HepG2 (cell line): ENCODE results near the gene DCTN3. TPM values are rescaled to one million over a fixed set of nuclear protein-coding genes. Genes with fewer than 3 reads are reported as not detected.

Experiments
- CBX2 ChIP-seq, 2 experiments: fragments of 200-600 bp in 1 of 2; sonication (generic); formaldehyde crosslinking in 1 of 2; IDR thresholded peaks; 2 replicates each; pipeline versions ENCODE4 v1.7.0 to v1.8.1; 2018 to 2022; ENCODE audit warnings: low read depth in 2 of 2, low read length in 1 of 2, mild to moderate bottlenecking in 1 of 2, missing genetic modification reagents in 1 of 2
- KAT8 ChIP-seq: IDR thresholded peaks from 2 replicates; pipeline ENCODE4 v1.6.1; 2016; ENCODE audit warnings: missing genetic modification reagents, missing compliant biosample characterization
- MED8 ChIP-seq: sonication (generic); formaldehyde crosslinking; IDR thresholded peaks from 2 replicates; pipeline ENCODE4 v1.8.1; 2023; ENCODE audit warnings: mild to moderate bottlenecking, missing genetic modification reagents; ENCODE audit not compliant: insufficient replicate concordance
- MTA3 ChIP-seq: sonication (generic); formaldehyde crosslinking; IDR thresholded peaks from 2 replicates; pipeline ENCODE4 v1.4.0; 2020; ENCODE audit warnings: missing genetic modification reagents
- TRIM24 ChIP-seq: sonication (generic); formaldehyde crosslinking; IDR thresholded peaks from 2 replicates; pipeline ENCODE4 v1.8.0; 2022; ENCODE audit warnings: mild to moderate bottlenecking, missing genetic modification reagents
- ZBTB8A ChIP-seq: sonication (generic); formaldehyde crosslinking; IDR thresholded peaks from 2 replicates; pipeline ENCODE4 v1.4.0; 2020; ENCODE audit warnings: mild to moderate bottlenecking, low read depth, missing genetic modification reagents, borderline replicate concordance
- ZNF33B ChIP-seq: sonication (generic); formaldehyde crosslinking; IDR thresholded peaks from 2 replicates; pipeline ENCODE4 v1.5.1; 2020; ENCODE audit warnings: mild to moderate bottlenecking, missing genetic modification reagents
- ZSCAN29 ChIP-seq: sonication (generic); formaldehyde crosslinking; conservative IDR thresholded peaks from 2 replicates; pipeline ENCODE4 v1.4.0; 2020; ENCODE audit warnings: mild to moderate bottlenecking, missing genetic modification reagents
- polyA plus RNA-seq, 8 experiments: library from polyadenylated mRNA; depleted of rRNA in 3 of 8; stranded (reverse) in 7 of 8; unstranded in 1 of 8; fragments of >200 nt; fragmentation: Illumina TruSeq in 4 of 8; extraction: Trizol in 4 of 8; gene quantifications; 2 replicates each; pipeline versions ENCODE4 v1.2.1 to v1.2.3, GENCODE V29; 2011 to 2016; ENCODE audit warnings: low read depth in 4 of 8, missing spikeins in 1 of 8, mixed read lengths in 1 of 8; ENCODE audit not compliant: insufficient read depth in 1 of 8
- total RNA-seq, 5 experiments: library from RNA; depleted of rRNA; stranded (reverse); fragments of >200 nt; fragmentation: Illumina TruSeq; extraction: Trizol; gene quantifications; 2 replicates each; pipeline ENCODE4 v1.2.3, GENCODE V29; 2016; ENCODE audit warnings: low read depth in 1 of 5
- TF ChIP-seq, protein P1 (sequence below), 2 experiments: fragments of 450-650 bp in 1 of 2; sonication (generic) in 1 of 2; formaldehyde crosslinking in 1 of 2; IDR thresholded peaks; 2 replicates each; pipeline versions ENCODE4 v1.6.1 to v1.8.0; 2016 to 2022; ENCODE audit warnings: antibody characterized with exemption in 1 of 2, mild to moderate bottlenecking in 1 of 2, missing genetic modification reagents in 1 of 2
- TF ChIP-seq, protein P2 (sequence below): sonication (generic); formaldehyde crosslinking; conservative IDR thresholded peaks from 2 replicates; pipeline ENCODE4 v1.5.0; 2020; ENCODE audit warnings: missing genetic modification reagents
- TF ChIP-seq, protein P3 (sequence below): sonication (generic); formaldehyde crosslinking; IDR thresholded peaks from 2 replicates; pipeline ENCODE4 v1.8.0; 2022; ENCODE audit warnings: missing genetic modification reagents, mild to moderate bottlenecking, borderline replicate concordance
- TF ChIP-seq, protein P4 (sequence below): sonication (generic); formaldehyde crosslinking; IDR thresholded peaks from 2 replicates; pipeline ENCODE4; 2020; ENCODE audit warnings: missing genetic modification reagents, mild to moderate bottlenecking, borderline replicate concordance

Gene DCTN3
- total and polyA plus RNA-seq, 2 of the 13 experiments (the other 11 are each of a cell fraction or from before 2014, with no cell fraction given): 27.4 to 34.5 TPM

DNA sequence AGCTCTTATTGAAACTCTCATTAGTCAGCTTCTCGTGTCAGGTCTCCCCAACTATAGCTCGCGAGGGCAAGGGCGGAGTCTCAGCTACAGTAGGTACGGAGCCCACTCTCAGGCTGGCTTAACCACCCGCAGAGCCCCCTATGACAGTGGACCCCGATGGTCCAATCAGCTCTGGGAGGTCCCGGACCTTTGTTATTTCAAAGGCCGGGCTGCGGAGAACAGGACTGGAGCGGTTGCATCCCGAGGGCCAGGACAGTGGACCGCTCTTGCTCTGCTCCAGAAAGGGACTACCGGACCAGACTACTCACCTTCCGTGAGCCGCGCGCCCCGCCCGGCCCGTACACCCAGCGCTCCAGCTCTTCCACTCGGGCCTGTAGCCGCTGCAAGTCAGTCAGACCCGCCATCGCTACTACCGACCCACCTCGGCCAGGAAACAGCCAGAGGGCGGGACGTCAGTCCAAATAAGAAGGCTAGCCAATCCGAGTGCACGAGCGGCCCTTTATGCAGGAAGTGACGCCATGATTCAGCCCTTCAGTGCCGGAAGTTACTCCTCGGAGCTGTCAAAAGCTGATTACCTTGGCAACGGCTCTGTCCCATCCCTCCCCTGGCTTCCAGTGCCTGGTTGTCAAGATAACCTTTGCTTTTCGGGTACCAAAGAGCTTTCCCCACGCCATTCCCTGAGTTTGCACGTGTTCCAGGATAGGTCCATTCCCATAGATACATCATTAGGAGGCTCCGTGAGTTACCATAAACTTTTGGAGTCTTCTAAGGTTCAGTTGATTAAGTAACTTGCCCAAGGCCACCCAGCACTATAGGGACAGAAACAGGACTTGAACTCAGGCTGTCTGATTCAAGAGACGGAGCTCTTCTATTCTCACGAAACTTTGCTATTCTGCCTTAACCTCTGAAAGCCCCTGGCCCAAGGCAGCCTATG lies at the start of gene DCTN3 (continued):
- TF ChIP-seq, protein P1, sequence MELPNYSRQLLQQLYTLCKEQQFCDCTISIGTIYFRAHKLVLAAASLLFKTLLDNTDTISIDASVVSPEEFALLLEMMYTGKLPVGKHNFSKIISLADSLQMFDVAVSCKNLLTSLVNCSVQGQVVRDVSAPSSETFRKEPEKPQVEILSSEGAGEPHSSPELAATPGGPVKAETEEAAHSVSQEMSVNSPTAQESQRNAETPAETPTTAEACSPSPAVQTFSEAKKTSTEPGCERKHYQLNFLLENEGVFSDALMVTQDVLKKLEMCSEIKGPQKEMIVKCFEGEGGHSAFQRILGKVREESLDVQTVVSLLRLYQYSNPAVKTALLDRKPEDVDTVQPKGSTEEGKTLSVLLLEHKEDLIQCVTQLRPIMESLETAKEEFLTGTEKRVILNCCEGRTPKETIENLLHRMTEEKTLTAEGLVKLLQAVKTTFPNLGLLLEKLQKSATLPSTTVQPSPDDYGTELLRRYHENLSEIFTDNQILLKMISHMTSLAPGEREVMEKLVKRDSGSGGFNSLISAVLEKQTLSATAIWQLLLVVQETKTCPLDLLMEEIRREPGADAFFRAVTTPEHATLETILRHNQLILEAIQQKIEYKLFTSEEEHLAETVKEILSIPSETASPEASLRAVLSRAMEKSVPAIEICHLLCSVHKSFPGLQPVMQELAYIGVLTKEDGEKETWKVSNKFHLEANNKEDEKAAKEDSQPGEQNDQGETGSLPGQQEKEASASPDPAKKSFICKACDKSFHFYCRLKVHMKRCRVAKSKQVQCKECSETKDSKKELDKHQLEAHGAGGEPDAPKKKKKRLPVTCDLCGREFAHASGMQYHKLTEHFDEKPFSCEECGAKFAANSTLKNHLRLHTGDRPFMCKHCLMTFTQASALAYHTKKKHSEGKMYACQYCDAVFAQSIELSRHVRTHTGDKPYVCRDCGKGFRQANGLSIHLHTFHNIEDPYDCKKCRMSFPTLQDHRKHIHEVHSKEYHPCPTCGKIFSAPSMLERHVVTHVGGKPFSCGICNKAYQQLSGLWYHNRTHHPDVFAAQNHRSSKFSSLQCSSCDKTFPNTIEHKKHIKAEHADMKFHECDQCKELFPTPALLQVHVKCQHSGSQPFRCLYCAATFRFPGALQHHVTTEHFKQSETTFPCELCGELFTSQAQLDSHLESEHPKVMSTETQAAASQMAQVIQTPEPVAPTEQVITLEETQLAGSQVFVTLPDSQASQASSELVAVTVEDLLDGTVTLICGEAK (IDR thresholded peaks at IDR 0.05): peak; percentile 72
- TF ChIP-seq, protein P1 (CRISPR knock-in tag; IDR thresholded peaks at IDR 0.05): no peak
- TF ChIP-seq TRIM24 (CRISPR knock-in tag): no peak
- TF ChIP-seq MED8 (CRISPR knock-in tag): no peak
- TF ChIP-seq MTA3: no peak
- TF ChIP-seq, protein P2, sequence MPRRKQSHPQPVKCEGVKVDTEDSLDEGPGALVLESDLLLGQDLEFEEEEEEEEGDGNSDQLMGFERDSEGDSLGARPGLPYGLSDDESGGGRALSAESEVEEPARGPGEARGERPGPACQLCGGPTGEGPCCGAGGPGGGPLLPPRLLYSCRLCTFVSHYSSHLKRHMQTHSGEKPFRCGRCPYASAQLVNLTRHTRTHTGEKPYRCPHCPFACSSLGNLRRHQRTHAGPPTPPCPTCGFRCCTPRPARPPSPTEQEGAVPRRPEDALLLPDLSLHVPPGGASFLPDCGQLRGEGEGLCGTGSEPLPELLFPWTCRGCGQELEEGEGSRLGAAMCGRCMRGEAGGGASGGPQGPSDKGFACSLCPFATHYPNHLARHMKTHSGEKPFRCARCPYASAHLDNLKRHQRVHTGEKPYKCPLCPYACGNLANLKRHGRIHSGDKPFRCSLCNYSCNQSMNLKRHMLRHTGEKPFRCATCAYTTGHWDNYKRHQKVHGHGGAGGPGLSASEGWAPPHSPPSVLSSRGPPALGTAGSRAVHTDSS: no peak
- TF ChIP-seq, protein P3, sequence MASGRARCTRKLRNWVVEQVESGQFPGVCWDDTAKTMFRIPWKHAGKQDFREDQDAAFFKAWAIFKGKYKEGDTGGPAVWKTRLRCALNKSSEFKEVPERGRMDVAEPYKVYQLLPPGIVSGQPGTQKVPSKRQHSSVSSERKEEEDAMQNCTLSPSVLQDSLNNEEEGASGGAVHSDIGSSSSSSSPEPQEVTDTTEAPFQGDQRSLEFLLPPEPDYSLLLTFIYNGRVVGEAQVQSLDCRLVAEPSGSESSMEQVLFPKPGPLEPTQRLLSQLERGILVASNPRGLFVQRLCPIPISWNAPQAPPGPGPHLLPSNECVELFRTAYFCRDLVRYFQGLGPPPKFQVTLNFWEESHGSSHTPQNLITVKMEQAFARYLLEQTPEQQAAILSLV: 0 out of 2 replicates have a peak, but pooled peaks have one; percentile 39
- no peak for TF ChIP-seq ZBTB8A (CRISPR knock-in tag)
- TF ChIP-seq, protein P4, sequence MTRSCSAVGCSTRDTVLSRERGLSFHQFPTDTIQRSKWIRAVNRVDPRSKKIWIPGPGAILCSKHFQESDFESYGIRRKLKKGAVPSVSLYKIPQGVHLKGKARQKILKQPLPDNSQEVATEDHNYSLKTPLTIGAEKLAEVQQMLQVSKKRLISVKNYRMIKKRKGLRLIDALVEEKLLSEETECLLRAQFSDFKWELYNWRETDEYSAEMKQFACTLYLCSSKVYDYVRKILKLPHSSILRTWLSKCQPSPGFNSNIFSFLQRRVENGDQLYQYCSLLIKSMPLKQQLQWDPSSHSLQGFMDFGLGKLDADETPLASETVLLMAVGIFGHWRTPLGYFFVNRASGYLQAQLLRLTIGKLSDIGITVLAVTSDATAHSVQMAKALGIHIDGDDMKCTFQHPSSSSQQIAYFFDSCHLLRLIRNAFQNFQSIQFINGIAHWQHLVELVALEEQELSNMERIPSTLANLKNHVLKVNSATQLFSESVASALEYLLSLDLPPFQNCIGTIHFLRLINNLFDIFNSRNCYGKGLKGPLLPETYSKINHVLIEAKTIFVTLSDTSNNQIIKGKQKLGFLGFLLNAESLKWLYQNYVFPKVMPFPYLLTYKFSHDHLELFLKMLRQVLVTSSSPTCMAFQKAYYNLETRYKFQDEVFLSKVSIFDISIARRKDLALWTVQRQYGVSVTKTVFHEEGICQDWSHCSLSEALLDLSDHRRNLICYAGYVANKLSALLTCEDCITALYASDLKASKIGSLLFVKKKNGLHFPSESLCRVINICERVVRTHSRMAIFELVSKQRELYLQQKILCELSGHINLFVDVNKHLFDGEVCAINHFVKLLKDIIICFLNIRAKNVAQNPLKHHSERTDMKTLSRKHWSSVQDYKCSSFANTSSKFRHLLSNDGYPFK (CRISPR knock-in tag): peak; percentile 89; the same call in 1 of the 2 replicates
- no peak for TF ChIP-seq ZNF33B
- TF ChIP-seq CBX2 (IDR thresholded peaks at IDR 0.05; ENCODE audit: low read depth, low read length): no peak
- no peak for TF ChIP-seq CBX2 (CRISPR knock-in tag; IDR thresholded peaks at IDR 0.05; ENCODE audit: low read depth)
- no peak for TF ChIP-seq ZSCAN29 (CRISPR knock-in tag)
- peak; percentile 87 for TF ChIP-seq KAT8 (CRISPR knock-in tag)
